Esophagus squamous epithelium (tissue), 4 donors: Measurements from ENCODE around the gene SLC25A43.
"Not testable (repeated sequence)": the region's sequence is repeated elsewhere in the genome, so short reads cannot be mapped to it uniquely, and the experiment has no call there.

Source experiments
- CTCF ChIP-seq, 6 experiments: fragments of 450-650 bp in 4 of 6; fragments of 200-600 bp in 2 of 6; sonication (generic) in 2 of 6; IDR thresholded peaks; one replicate each; pipeline ENCODE4 v1.5.1; 2016 to 2019; ENCODE audit warnings: antibody characterized with exemption in 6 of 6, mild to moderate bottlenecking in 4 of 6, moderate library complexity in 4 of 6
- POLR2A ChIP-seq, 4 donors: fragments of 450-650 bp; IDR thresholded peaks; one replicate each; pipeline ENCODE4 v1.6.1; 2017; ENCODE audit warnings: antibody characterized with exemption in 4 of 4, mild to moderate bottlenecking in 4 of 4, moderate library complexity in 3 of 4

- TF ChIP-seq CTCF, POLR2A (IDR thresholded peaks at IDR 0.05): not testable (repeated sequence)
Observed at GRCh38 chrX:119386685-119387084, 12.5 kb upstream of the SLC25A43 start.
